Prostate gland (tissue), 2 donors: ENCODE results near the gene ZSCAN5A.

Experiments
- CTCF ChIP-seq, 4 experiments: fragments of 200-600 bp in 2 of 4; fragments of 450-650 bp in 2 of 4; sonication (generic) in 2 of 4; IDR thresholded peaks; 1 replicate in 3 of 4; 2 replicates in 1 of 4; pipeline ENCODE4 v1.5.1; 2016 to 2019; ENCODE audit warnings: antibody characterized with exemption in 4 of 4, mild to moderate bottlenecking in 2 of 4, moderate library complexity in 2 of 4
- POLR2A ChIP-seq: fragments of 450-650 bp; IDR thresholded peaks from one replicate; pipeline ENCODE4 v1.6.1; 2016; ENCODE audit warnings: antibody characterized with exemption, mild to moderate bottlenecking

- TF ChIP-seq CTCF (IDR thresholded peaks at IDR 0.05) (no peak), POLR2A (no peak)
Measured at GRCh38 chr19:56222901-56223300, 91.7 kb downstream of the ZSCAN5A start.
